K562 (cell line): ENCODE data around the gene IQCC. TPM values are rescaled to one million over a fixed set of nuclear protein-coding genes. Genes with fewer than 3 reads are reported as not detected.

Source experiments
- BCOR ChIP-seq: fragments of 450-650 bp; IDR thresholded peaks from 2 replicates; pipeline ENCODE4 v1.6.1; 2016
- CC2D1A ChIP-seq: fragments of 450-650 bp; IDR thresholded peaks from 2 replicates; pipeline ENCODE4 v1.6.1; 2017; ENCODE audit warnings: mild to moderate bottlenecking
- CTCF ChIP-seq, 3 experiments: IDR thresholded peaks in 2 of 3; conservative IDR thresholded peaks in 1 of 3; 2 replicates each; pipeline ENCODE4 v1.5.1; 2011 to 2012; ENCODE audit warnings: low read length in 3 of 3, mild to moderate bottlenecking in 3 of 3, control low read depth in 2 of 3, improper control_type of control experiment in 1 of 3, inconsistent platforms in 1 of 3, low read depth in 1 of 3, mixed read lengths in 1 of 3, moderate library complexity in 1 of 3; ENCODE audit not compliant: insufficient read depth in 2 of 3
- DIDO1 ChIP-seq: fragments of 450-650 bp; IDR thresholded peaks from 2 replicates; pipeline ENCODE4 v1.6.1; 2016; ENCODE audit warnings: low read depth, missing biosample characterization, missing genetic modification characterization
- E2F6 ChIP-seq, 2 experiments: IDR thresholded peaks; 2 replicates each; pipeline ENCODE4 v1.6.1; 2011; ENCODE audit warnings: borderline replicate concordance in 1 of 2, control low read depth in 1 of 2, low read depth in 1 of 2, low read length in 1 of 2, mild to moderate bottlenecking in 1 of 2, mixed read lengths in 1 of 2, moderate library complexity in 1 of 2; ENCODE audit not compliant: insufficient read depth in 1 of 2, insufficient read length in 1 of 2, poor library complexity in 1 of 2, severe bottlenecking in 1 of 2; ENCODE audit errors: extremely low read depth in 1 of 2
- GATA2 ChIP-seq: sonication (generic); formaldehyde crosslinking; IDR thresholded peaks from 2 replicates; pipeline ENCODE4 v1.4.0; 2020; ENCODE audit warnings: mild to moderate bottlenecking, missing genetic modification reagents
- HDGF ChIP-seq: fragments of 450-650 bp; IDR thresholded peaks from 2 replicates; pipeline ENCODE4 v1.6.1; 2016
- HMGN3 ChIP-seq: IDR thresholded peaks from 2 replicates; pipeline ENCODE4 v1.6.1; 2011; ENCODE audit warnings: borderline replicate concordance, low read depth, mild to moderate bottlenecking, mixed read lengths, low read length; ENCODE audit not compliant: insufficient read length; ENCODE audit errors: extremely low read depth
- KLF1 ChIP-seq: fragments of 450-650 bp; IDR thresholded peaks from 2 replicates; pipeline ENCODE4 v1.6.1; 2016; ENCODE audit warnings: missing genetic modification characterization, missing compliant biosample characterization
- KLF16 ChIP-seq: IDR thresholded peaks from 2 replicates; pipeline ENCODE4 v1.6.1; 2016; ENCODE audit warnings: antibody characterized with exemption
- NONO ChIP-seq, 2 experiments: fragments of 200-400 bp in 1 of 2; fragments of 450-650 bp in 1 of 2; formaldehyde crosslinking in 1 of 2; IDR thresholded peaks; 2 replicates each; pipeline ENCODE4 v1.6.1; 2017; ENCODE audit warnings: low read depth in 2 of 2, mild to moderate bottlenecking in 2 of 2, moderate library complexity in 2 of 2, low read length in 1 of 2
- PCBP1 ChIP-seq: fragments of 200-400 bp; formaldehyde crosslinking; IDR thresholded peaks from 2 replicates; pipeline ENCODE4 v1.6.1; 2018; ENCODE audit warnings: mild to moderate bottlenecking, low read depth, low read length; ENCODE audit not compliant: poor library complexity, severe bottlenecking
- PHB ChIP-seq: fragments of 250-450 bp; sonication (Bioruptor Pico); IDR thresholded peaks from 2 replicates; pipeline ENCODE4 v1.5.0; 2021
- SIN3A ChIP-seq, 2 experiments: fragments of 150-350 bp in 1 of 2; IDR thresholded peaks; 2 replicates each; pipeline ENCODE4 v1.6.1; 2011 to 2016; ENCODE audit warnings: borderline replicate concordance in 2 of 2, low read depth in 2 of 2, low read length in 2 of 2, mild to moderate bottlenecking in 2 of 2, moderate library complexity in 2 of 2; ENCODE audit not compliant: control insufficient read depth in 1 of 2
- SMAD4 ChIP-seq: fragments of 250-450 bp; sonication (Bioruptor Pico); conservative IDR thresholded peaks from 2 replicates; pipeline ENCODE4 v1.8.0; 2021; ENCODE audit warnings: inconsistent platforms, mild to moderate bottlenecking, moderate library complexity
- SMARCE1 ChIP-seq: fragments of 450-650 bp; IDR thresholded peaks from 2 replicates; pipeline ENCODE4 v1.7.1; 2016; ENCODE audit warnings: mild to moderate bottlenecking
- TEAD4 ChIP-seq, 2 experiments: sonication (generic) in 1 of 2; formaldehyde crosslinking in 1 of 2; IDR thresholded peaks; 2 replicates each; pipeline versions ENCODE4 v1.6.1 to v1.8.0; 2012 to 2022; ENCODE audit warnings: borderline replicate concordance in 1 of 2, inconsistent platforms in 1 of 2, low read length in 1 of 2, mild to moderate bottlenecking in 1 of 2, missing genetic modification reagents in 1 of 2
- TOE1 ChIP-seq, 2 experiments: fragments of 450-650 bp in 1 of 2; sonication (generic) in 1 of 2; formaldehyde crosslinking in 1 of 2; IDR thresholded peaks; 2 replicates each; pipeline versions ENCODE4 v1.7.1 to v1.8.0; 2016 to 2022; ENCODE audit warnings: borderline replicate concordance in 2 of 2, mild to moderate bottlenecking in 2 of 2, antibody characterized with exemption in 1 of 2, inconsistent platforms in 1 of 2, low read depth in 1 of 2, missing genetic modification reagents in 1 of 2, moderate library complexity in 1 of 2
- ZNF507 ChIP-seq: conservative IDR thresholded peaks from 2 replicates; pipeline ENCODE4 v1.6.1; 2017; ENCODE audit warnings: missing genetic modification characterization, missing compliant biosample characterization
- ZNF79 ChIP-seq: fragments of 250-450 bp; sonication (Bioruptor Pico); IDR thresholded peaks from 2 replicates; pipeline ENCODE4 v1.4.0; 2020; ENCODE audit warnings: low read depth, mild to moderate bottlenecking, moderate library complexity
- polyA plus RNA-seq, 8 experiments: library from polyadenylated mRNA; depleted of rRNA in 4 of 8; stranded (reverse) in 5 of 8; unstranded in 3 of 8; fragments of >200 nt; fragmentation: Nextera tagmentation in 2 of 8; fragmentation: Illumina TruSeq in 1 of 8; extraction: Ambion mirVana in 2 of 8; extraction: Trizol in 1 of 8; gene quantifications; 2 replicates each; pipeline versions ENCODE4 v1.2.1 to v1.2.3, GENCODE V29; 2011 to 2014; ENCODE audit warnings: inconsistent platforms in 1 of 8, missing spikeins in 1 of 8
- total RNA-seq, 7 experiments: library from RNA; depleted of rRNA in 6 of 7; stranded (reverse); fragments of >200 nt in 6 of 7; fragmentation: Illumina TruSeq in 2 of 7; extraction: Trizol in 2 of 7; gene quantifications; 2 replicates each; pipeline versions ENCODE4 v1.2.1 to v1.2.3, GENCODE V29; 2011 to 2021; ENCODE audit warnings: low replicate concordance in 1 of 7

The IQCC gene
- total and polyA plus RNA-seq, 9 of the 15 experiments (the other 6 are each of a cell fraction or from before 2014, with no cell fraction given), result 8.1 to 16.5 (median 10.7) TPM

- TF ChIP-seq TEAD4 (IDR thresholded peaks at IDR 0.05; ENCODE audit: low read length) (peak; percentile 30; the same call in 1 of the 2 replicates), TEAD4 (CRISPR knock-in tag; IDR thresholded peaks at IDR 0.05; ENCODE audit: borderline replicate concordance) (no peak), HDGF (peak; percentile 91; the same call in 1 of the 2 replicates), GATA2 (peak; percentile 45; the same call in 1 of the 2 replicates), ZNF79 (no peak), SIN3A (IDR thresholded peaks at IDR 0.05; ENCODE audit: borderline replicate concordance in 2 of 2, control insufficient read depth in 1 of 2, low read depth in 2 of 2, low read length in 2 of 2) (0 out of 4 replicates have a peak, but pooled peaks of 1 of the 2 experiments have one; percentile 58), TOE1 (IDR thresholded peaks at IDR 0.05; ENCODE audit: borderline replicate concordance) (peak; percentile 55; the same call in 1 of the 2 replicates), TOE1 (CRISPR knock-in tag; IDR thresholded peaks at IDR 0.05; ENCODE audit: borderline replicate concordance, low read depth) (no peak), HMGN3 (peak; percentile 59), PCBP1 (peak; percentile 70), NONO (IDR thresholded peaks at IDR 0.05; ENCODE audit: low read depth in 2 of 2, low read length in 1 of 2) (peak in 1 of 2 experiments; percentile 62; a peak in 1 of 4 replicates), PHB (CRISPR knock-in tag) (0 out of 2 replicates have a peak, but pooled peaks have one; percentile 19), SMAD4 (CRISPR knock-in tag) (peak; percentile 58), KLF1 (tag) (no peak), DIDO1 (tag) (0 out of 2 replicates have a peak, but pooled peaks have one; percentile 21), E2F6 (IDR thresholded peaks at IDR 0.05; ENCODE audit: borderline replicate concordance in 1 of 2, extremely low read depth in 1 of 2, insufficient read depth in 1 of 2, insufficient read length in 1 of 2, low read depth in 1 of 2, low read length in 1 of 2, poor library complexity in 1 of 2, severe bottlenecking in 1 of 2) (peak; percentile 24 to 46), KLF16 (peak; percentile 57; the same call in 1 of the 2 replicates), CTCF (IDR thresholded peaks at IDR 0.05 in 2 of 3, conservative IDR thresholded peaks at IDR 0.05 in 1 of 3; ENCODE audit: insufficient read depth in 2 of 3, low read depth in 1 of 3, low read length in 3 of 3) (peak; percentile 94 to 97 (median 95)), ZNF507 (no peak), CC2D1A (peak; percentile 75), BCOR (peak; percentile 96), SMARCE1 (0 out of 2 replicates have a peak, but pooled peaks have one; percentile 33)
Measured at GRCh38 chr1:32247983-32248889, 42.8 kb downstream of the IQCC start (continued).
